C1 segment of cervical spinal cord (tissue), 14 donors: ENCODE results near the gene ZDHHC16.
A peak's percentile ranks its signal among the peaks of the same experiment; 100 is the strongest.
"Not testable (repeated sequence)": the region's sequence is repeated elsewhere in the genome, so short reads cannot be mapped to it uniquely, and the experiment has no call there.

Experiments used
- DNase-seq, 14 donors: peaks; one replicate each; lab custom pipeline; 2025; lab: John Stamatoyannopoulos, UW

ZDHHC16 gene

GRCh38 chr10:97434055-97434454 lies 11.9 kb upstream of the ZDHHC16 start:
- DNase-seq: no peak

GRCh38 chr10:97434557-97434956 lies 11.4 kb upstream of the ZDHHC16 start:
- DNase-seq: no peak

GRCh38 chr10:97435211-97435610 lies 10.8 kb upstream of the ZDHHC16 start:
- DNase-seq: no peak

GRCh38 chr10:97442277-97442676 lies 3.7 kb upstream of the ZDHHC16 start:
- no peak for DNase-seq

GRCh38 chr10:97444212-97444611 lies 1.8 kb upstream of the ZDHHC16 start:
- DNase-seq: no peak

GRCh38 chr10:97445357-97445721 lies 636 bp upstream of the ZDHHC16 start:
- DNase-seq: no peak

GRCh38 chr10:97450828-97451227 lies 4.9 kb downstream of the ZDHHC16 start:
- no peak for DNase-seq

GRCh38 chr10:97451605-97452004 lies 5.6 kb downstream of the ZDHHC16 start:
- DNase-seq: no peak

- DNase-seq: no peak
Measured at GRCh38 chr10:97452352-97452751, 6.4 kb downstream of the ZDHHC16 start.

GRCh38 chr10:97454330-97455036 lies 8.5 kb downstream of the ZDHHC16 start:
- no peak for DNase-seq

- DNase-seq: no peak
Measured at GRCh38 chr10:97456034-97456685, 10.2 kb downstream of the ZDHHC16 start.

- no peak for DNase-seq
Measured at GRCh38 chr10:97456686-97457065, 10.7 kb downstream of the ZDHHC16 start.

- DNase-seq: no peak
Measured at GRCh38 chr10:97459111-97459510, 13.1 kb downstream of the ZDHHC16 start.

GRCh38 chr10:97459933-97460332 lies 14.0 kb downstream of the ZDHHC16 start:
- no peak for DNase-seq

- no peak for DNase-seq
Measured at GRCh38 chr10:97462309-97462708, 16.3 kb downstream of the ZDHHC16 start.

- peak in 5 of 14 donors; percentile 8 to 30 (median 26) for DNase-seq
Measured at GRCh38 chr10:97463363-97464132, 17.6 kb downstream of the ZDHHC16 start.

- DNase-seq: no peak
Measured at GRCh38 chr10:97464226-97464625, 18.3 kb downstream of the ZDHHC16 start.

GRCh38 chr10:97465982-97466381 lies 20.0 kb downstream of the ZDHHC16 start:
- no peak for DNase-seq

- DNase-seq: no peak
Measured at GRCh38 chr10:97466755-97467154, 20.8 kb downstream of the ZDHHC16 start.

GRCh38 chr10:97468162-97468561 lies 22.2 kb downstream of the ZDHHC16 start:
- DNase-seq: no peak

- not testable (repeated sequence) for DNase-seq
Measured at GRCh38 chr10:97468781-97469180, 22.8 kb downstream of the ZDHHC16 start.

GRCh38 chr10:97474918-97475317 lies 28.9 kb downstream of the ZDHHC16 start:
- DNase-seq: no peak
